ENCODE measurements around the gene TRIM72. TPM values are rescaled to one million over a fixed set of nuclear protein-coding genes. Genes with fewer than 3 reads are reported as not detected.

The TRIM72 gene
- total and polyA plus RNA-seq, 8 donors = under 0.01 to 0.12 (median 0.02) TPM; not detected in 5

- Histone ChIP-seq H3K27me3 (peaks cover 0 to 3% (median 0%) of the 10 kb centered on the region in 4 donors), H3K4me1 (no peaks in the 10 kb centered on the region), H3K36me3 (no peaks in the 10 kb centered on the region), H3K4me3 (no peak overlapping the region), H3K9me3 (no peaks in the 10 kb centered on the region), H3K27ac (no peak overlapping the region)
- FAIRE-seq (no peak), DNase-seq (peak in 1 of 6 donors; percentile 35), ATAC-seq (no peak)
- no peak for TF ChIP-seq CTCF (IDR thresholded peaks at IDR 0.05)
- intact Hi-C loops (cut with DNase I) = no loop called here
- WGBS, 2 donors = 55 to 70% methylated on average over 16 of the region's 16 CpGs
Measured at GRCh38 chr16:31271621-31272190, 57.8 kb downstream of the TRIM72 start.

DNA sequence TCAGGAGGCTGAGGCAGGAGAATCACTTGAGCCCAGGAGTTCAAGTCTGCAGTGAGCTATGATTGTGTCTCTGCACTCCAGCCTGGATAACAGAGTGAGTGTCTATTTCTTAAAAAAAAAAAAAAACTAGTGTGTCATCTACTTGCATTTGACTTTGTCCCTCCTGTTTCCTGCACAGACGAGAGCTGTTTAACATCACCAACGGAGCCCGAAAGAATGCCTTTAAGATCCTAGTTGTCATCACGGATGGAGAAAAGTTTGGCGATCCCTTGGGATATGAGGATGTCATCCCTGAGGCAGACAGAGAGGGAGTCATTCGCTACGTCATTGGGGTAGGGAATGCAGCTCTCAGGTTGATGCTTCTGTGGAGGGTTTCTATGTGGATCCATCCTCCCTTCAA lies 59.3 kb downstream of the TRIM72 start:
- H3K27ac ChIP-seq = no peak overlapping the region
- no peak for TF ChIP-seq CTCF (IDR thresholded peaks at IDR 0.05)
- FAIRE-seq (no peak), DNase-seq (peak in 1 of 6 donors; percentile 3), ATAC-seq (no peak)
- H3K9me3 ChIP-seq = no peaks in the 10 kb centered on the region
- H3K4me3 ChIP-seq = no peak overlapping the region
- 81 to 86% methylated on average over 7 of the region's 7 CpGs for WGBS, 2 donors
- intact Hi-C loops (cut with DNase I) = no loop called here
- no peaks in the 10 kb centered on the region for H3K4me1 ChIP-seq
- H3K36me3 ChIP-seq = no peaks in the 10 kb centered on the region
- H3K27me3 ChIP-seq = peaks cover 0 to 3% (median 0%) of the 10 kb centered on the region in 4 donors

DNA sequence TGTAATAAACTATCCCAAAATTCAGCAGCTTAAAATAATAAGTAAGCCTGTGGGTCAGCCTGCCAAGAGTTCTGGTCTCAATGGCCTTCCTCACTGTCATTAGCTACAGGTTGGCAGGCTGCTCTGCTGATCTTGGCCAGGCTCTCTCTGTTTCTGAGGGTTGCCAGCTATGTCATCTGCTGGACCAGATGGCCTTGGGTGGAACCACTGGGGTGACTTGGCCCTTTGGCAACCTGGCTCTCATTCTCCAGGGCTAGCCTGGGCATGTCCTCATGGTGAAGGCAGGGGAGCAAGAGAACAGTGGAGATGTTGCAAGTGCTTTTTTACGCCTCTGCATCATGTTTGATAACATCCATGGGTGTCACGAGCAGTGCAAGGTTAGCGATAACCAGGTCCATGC lies 59.8 kb downstream of the TRIM72 start:
- H3K27ac ChIP-seq = no peak overlapping the region
- no peaks in the 10 kb centered on the region for H3K9me3 ChIP-seq
- no peak for FAIRE-seq
- peak in 3 of 6 donors; percentile 9 to 38 (median 14) for DNase-seq
- H3K4me1 ChIP-seq = no peaks in the 10 kb centered on the region
- 79 to 87% methylated on average over 3 of the region's 3 CpGs for WGBS, 2 donors
- intact Hi-C loops (cut with DNase I) = no loop called here
- peak in 2 of 4 donors; percentile 31 to 70 for ATAC-seq
- H3K36me3 ChIP-seq = no peaks in the 10 kb centered on the region
- peaks cover 0 to 3% (median 0%) of the 10 kb centered on the region in 4 donors for H3K27me3 ChIP-seq
- no peak for TF ChIP-seq CTCF (IDR thresholded peaks at IDR 0.05)
- no peak overlapping the region for H3K4me3 ChIP-seq

DNA sequence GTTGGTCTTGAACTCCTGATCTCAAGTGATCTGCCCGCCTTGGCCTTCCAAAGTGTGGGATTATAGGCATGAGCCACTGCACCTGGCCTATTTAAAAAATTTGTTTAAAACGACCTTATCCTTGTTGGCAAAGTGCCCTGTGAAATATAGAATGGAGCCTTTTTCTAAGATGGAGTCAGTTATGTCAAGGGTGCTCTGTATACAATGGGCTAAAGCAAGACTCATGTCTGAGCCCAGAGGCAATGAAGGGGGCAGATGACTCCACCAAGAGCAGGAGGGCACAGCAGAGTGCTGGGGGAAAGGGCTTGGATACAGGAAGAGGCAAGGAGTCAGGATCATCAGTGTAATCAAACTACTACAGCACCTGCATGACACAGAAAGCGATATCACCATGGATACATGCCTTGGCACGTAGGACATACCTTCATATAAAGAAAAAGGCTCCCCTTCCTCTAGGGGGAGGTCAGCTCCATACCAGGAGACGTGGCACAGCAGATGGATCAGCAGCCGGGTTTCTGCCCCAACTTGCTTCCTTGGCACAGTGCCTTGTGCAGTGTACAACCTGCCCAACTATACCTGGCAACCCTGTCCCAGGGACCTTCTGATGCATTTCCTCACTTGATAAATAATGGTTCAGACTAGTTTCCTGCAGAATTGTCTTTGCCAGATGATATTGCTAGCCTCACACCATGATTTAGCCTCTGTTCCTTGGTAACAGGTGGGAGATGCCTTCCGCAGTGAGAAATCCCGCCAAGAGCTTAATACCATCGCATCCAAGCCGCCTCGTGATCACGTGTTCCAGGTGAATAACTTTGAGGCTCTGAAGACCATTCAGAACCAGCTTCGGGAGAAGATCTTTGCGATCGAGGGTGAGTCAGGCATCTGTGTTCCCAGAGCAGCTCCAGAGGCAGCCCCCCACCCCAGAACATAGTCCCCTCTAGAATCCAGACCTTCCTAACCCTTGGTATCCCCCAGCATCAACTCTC lies 61.2 kb downstream of the TRIM72 start:
- no peaks in the 10 kb centered on the region for H3K4me1 ChIP-seq
- peaks cover 0 to 3% (median 0%) of the 10 kb centered on the region in 4 donors for H3K27me3 ChIP-seq
- 75 to 84% methylated on average over 15 of the region's 15 CpGs for WGBS, 2 donors
- ATAC-seq (no peak), DNase-seq (peak in 1 of 6 donors; percentile 30), FAIRE-seq (no peak)
- H3K36me3 ChIP-seq = no peaks in the 10 kb centered on the region
- H3K4me3 ChIP-seq = no peak overlapping the region
- TF ChIP-seq CTCF (IDR thresholded peaks at IDR 0.05) = no peak
- no peak overlapping the region for H3K27ac ChIP-seq
- intact Hi-C loops (cut with DNase I) = no loop called here
- H3K9me3 ChIP-seq = no peaks in the 10 kb centered on the region
